Activated CD4-positive, alpha-beta T cell treated with anti-CD3 and anti-CD28 coated beads for 24 hours (primary cell): ENCODE data around the gene GPD1.
A peak's percentile ranks its signal among the peaks of the same experiment; 100 is the strongest.
"Not testable (repeated sequence)": the region's sequence is repeated elsewhere in the genome, so short reads cannot be mapped to it uniquely, and the experiment has no call there.

Experiments used
- DNase-seq, 2 donors: peaks; one replicate each; pipeline ENCODE4 v3.0.0-alpha.2; 2020; ENCODE audit warnings: low read depth in 2 of 2

Gene GPD1

DNA sequence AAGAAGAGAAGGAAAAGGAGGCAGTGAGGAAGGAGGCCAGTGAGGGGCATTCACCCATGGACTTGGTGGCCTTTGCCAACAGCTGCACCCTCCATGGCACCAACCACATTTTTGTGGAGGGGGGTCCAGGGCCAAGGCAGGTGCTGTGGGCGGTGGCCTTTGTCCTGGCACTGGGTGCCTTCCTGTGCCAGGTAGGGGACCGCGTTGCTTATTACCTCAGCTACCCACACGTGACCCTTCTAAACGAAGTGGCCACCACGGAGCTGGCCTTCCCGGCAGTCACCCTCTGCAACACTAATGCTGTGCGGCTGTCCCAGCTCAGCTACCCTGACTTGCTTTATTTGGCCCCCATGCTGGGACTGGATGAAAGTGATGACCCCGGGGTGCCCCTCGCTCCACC is 30.1 kb upstream of the GPD1 start:
- no peak for DNase-seq

DNA sequence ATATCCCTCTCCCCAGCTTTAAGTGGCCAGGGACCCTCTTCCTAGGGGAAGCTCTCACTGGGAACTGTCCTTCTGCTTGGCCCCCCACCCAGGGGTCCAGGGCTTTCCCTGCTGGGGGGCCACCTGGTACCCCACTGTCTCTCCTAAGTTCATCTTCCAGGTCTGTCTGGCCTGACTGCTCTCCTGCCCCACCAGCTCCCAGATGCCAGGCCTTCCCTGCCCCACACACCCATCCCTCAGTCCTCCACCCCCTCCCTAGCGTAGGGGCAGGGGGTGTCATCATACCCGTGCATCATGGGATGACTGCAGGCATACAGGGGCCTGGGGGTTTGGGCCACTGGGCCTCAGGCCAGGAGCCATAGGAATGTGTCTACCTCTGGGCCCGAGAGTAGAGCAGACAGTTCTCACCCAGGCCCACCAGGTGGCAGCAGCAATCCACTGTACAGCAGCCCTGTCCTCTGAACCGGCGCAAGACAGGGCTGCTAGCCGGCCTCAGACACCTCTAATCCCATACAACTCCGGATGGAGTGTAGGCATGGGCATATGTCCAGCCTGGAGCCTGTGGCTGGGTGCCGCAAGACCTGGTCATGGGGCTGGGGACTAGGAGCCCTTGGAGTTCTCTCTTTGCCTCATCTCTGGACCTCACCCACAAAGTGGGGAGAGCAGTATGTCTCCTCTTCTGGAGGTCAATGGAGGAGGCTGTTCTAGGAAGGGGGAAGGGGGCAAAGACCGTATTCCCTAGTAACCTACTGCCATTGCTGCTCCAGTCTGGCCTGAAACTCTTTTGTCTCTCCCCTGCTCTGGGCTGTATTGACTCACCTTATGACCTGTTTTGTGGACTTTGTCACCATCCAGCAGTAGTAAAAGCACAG is 28.6 kb upstream of the GPD1 start:
- peak; percentile 74 to 79 for DNase-seq

DNA sequence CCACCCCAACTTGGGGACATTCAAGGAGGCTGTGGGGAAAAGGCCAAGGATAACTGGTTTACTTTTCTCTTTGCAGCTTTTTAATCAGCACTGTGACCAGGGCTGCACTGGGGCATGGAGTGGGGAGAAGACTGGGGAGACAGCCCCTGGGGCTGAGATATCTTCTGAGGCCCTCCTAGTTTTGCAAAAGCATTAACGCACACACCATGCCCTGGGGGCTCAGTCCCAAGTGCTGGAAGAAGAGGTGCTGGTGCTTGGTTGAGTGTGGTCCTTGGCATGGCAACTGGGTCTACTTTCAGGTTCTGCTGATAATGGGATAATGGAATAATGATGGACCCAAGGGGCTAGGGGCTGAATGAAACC is 28.0 kb upstream of the GPD1 start:
- no peak for DNase-seq

DNA sequence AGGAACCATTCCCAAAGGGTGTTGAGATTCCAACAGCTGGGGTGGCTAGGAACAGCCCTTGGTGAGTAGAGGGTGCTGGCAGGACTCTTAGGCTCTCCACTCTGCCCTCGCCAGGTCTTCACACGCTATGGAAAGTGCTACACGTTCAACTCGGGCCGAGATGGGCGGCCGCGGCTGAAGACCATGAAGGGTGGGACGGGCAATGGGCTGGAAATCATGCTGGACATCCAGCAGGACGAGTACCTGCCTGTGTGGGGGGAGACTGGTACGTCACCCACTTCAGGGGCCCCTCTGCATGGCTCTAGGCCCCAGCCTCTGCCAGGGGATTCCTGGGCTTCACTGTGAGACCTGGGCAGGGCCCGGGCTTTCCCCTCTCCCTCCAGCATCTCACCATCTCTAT is 26.7 kb upstream of the GPD1 start:
- DNase-seq, result no peak

DNA sequence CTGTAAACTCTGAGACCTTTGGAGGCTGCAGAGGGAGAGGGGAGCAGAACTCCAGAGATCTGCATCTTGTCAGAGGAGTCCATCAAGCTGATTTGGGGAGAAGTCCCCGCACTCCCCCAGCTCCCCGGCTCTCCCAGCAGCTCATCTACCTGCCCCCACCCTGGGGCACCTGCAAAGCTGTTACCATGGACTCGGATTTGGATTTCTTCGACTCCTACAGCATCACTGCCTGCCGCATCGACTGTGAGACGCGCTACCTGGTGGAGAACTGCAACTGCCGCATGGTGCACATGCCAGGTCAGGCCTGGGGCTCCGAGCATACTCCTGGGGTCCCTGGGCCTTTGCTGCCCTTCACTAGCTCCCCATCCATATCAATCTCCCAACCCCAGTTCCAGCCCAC is 25.5 kb upstream of the GPD1 start:
- no peak for DNase-seq

DNA sequence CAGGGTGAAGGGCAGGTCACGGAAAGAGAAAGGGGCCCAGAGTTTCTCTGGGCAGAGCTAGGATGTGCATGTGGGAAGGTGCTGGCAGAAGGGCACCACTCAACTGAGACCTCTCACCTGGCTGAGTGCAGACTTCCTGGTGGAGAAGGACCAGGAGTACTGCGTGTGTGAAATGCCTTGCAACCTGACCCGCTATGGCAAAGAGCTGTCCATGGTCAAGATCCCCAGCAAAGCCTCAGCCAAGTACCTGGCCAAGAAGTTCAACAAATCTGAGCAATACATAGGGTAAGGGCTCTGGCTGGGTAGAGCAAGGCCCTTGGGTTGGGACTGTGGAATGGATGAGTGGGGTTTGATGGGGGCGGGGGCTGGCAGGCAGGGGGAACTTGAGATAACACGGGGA is 24.0 kb upstream of the GPD1 start:
- DNase-seq, result no peak

DNA sequence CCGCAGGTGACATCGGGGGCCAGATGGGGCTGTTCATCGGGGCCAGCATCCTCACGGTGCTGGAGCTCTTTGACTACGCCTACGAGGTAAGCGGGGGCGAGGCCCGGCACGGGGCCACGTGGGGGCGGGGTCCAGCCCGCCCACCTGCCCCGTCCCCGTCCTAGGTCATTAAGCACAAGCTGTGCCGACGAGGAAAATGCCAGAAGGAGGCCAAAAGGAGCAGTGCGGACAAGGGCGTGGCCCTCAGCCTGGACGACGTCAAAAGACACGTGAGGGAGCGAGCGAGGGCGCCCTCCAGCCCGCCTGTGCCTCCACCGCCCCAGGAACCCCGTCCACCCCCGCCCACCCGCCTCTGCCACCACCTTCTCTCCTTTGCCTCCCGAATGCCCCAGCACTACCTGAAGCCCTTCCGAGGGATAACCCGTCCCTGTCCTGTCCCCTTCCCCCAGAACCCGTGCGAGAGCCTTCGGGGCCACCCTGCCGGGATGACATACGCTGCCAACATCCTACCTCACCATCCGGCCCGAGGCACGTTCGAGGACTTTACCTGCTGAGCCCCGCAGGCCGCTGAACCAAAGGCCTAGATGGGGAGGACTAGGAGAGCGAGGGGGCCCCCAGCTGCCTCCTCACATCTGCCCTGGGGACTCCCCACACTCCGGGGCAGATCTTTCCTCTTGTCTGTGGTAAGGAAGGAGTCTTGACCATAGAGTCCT is 22.6 kb upstream of the GPD1 start:
- no peak for DNase-seq

DNA sequence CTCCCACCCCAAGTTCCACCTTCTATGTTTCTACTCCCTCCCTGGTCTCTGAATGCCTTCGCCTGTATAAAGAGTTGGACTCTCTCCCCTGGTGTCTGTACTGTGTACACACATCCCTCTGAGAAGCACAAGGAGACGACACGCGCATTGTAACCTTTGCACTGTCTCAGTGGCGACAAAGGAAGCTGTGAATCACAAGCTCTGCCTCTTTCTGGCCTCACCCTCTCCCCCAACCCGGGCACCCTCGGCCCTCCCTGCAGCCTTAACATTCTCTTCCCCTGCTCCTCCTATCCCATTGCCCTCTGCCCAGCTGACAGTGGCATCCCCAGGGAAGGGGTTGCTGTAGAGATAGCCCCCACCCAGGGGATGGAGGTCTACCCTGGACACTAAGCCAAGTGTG is 21.2 kb upstream of the GPD1 start:
- no peak for DNase-seq

DNA sequence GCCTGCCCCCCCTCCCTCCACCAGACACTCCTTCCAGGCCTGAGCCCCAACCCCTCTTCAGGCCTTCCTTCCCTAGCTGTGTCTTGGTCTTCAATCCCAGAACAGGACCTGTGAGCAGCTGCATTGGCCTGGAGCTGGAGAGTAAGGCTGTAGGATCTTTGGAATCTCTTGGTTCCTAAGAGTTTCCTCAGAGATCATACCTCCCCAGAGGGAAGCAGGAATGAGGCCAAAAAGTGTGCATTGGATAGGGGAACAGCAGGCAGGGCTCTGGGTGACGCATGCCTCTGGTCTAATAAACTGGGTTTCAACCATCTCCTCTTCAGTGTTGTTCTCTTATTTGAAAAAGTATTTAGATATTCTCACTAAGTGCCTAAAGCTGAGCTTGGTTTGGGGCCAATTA is 20.5 kb upstream of the GPD1 start:
- no peak for DNase-seq

DNA sequence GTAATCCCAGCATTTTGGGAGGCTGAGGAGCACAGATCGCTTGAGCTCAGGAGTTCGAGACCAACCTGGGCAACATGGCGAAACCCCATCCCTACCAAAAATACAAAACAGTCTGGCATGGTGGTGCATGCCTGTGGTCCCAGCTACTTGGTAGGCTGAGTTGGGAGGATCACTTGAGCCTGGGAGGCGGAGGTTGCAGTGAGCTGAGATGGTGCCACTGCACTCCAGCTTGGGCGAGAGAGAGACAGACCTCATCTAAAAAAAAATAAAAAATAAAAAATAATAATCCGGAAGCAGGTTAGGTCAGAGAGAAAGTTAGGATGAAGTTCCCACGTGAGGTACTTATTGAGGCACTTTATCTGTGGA is 19.4 kb upstream of the GPD1 start:
- DNase-seq, result not testable (repeated sequence)

DNA sequence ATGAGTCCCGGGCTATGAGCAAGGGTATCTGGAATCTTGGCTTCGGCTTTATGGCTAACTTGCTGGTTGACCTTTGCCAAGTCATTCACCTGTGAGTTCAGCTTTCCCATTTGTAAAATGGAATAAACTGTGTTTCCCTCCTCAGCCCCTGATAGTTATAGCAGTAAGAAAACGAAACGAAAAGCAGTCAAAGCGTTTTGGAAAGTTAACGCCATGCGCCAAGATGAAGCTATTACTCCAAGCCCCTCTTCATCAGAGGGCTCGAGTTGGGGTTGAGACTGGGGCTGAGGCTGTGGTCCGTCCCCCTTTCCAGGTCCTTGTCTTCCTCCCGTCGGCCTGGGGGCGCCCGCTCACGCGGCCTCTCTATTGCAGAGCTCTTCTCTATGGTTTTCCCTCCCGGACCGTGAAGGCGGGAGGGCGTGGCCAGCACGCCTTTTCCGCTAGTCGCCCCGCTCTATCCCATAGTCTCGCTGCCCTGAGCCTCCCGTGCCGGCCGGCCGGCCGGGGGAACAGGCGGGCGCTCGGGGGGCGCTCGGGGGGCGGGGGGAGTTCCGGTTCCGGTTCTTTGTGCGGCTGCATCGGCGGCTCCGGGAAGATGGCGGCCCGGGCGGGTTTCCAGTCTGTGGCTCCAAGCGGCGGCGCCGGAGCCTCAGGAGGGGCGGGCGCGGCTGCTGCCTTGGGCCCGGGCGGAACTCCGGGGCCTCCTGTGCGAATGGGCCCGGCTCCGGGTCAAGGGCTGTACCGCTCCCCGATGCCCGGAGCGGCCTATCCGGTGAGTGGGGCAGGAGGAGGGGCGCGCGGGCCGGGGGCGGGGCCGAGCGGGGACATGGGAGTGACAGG is 18.8 kb upstream of the GPD1 start, which contains the start of gene SMARCD1:
Gene SMARCD1, plus strand, starts transcription at position 568 of the 840 bp plus-strand sequence. Its CDS starts 28 bp downstream, at position 596.
- peak; percentile 78 to 80 for DNase-seq

DNA sequence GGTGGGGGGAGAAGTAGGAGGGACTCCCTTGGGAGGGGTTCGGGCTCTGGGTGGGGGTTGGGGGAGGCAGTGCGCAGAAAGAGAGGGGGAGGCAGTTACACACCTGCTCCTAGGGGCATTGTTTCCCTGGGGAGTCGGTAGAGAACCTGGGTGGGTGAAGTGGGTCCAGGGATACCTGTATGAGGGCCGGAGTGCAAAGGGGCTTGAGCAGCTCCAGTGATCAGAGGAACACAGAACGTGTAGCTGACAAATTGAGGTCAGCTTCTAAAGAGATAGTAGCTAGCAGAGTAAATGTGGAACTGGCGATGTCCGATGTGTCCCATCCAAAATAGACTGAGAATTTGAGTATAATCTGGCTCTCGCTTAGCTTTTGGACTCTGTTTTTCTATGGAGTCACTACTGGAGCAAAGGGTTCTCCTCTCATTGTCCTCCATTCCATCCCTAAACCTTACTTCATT is 18.2 kb upstream of the GPD1 start:
- DNase-seq, result no peak

DNA sequence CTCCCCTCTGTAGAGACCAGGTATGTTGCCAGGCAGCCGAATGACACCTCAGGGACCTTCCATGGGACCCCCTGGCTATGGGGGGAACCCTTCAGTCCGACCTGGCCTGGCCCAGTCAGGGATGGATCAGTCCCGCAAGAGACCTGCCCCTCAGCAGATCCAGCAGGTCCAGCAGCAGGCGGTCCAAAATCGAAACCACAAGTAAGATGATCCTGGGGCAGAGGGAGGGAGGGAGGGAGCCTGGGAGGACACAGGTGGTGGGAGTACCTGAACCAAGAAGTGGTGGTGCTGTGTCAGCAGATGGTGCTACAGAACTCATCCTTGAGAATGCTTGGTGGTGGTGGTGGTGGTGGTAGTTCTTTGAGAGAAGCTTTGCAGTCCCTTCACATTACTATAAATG is 17.7 kb upstream of the GPD1 start:
- DNase-seq, result no peak

DNA sequence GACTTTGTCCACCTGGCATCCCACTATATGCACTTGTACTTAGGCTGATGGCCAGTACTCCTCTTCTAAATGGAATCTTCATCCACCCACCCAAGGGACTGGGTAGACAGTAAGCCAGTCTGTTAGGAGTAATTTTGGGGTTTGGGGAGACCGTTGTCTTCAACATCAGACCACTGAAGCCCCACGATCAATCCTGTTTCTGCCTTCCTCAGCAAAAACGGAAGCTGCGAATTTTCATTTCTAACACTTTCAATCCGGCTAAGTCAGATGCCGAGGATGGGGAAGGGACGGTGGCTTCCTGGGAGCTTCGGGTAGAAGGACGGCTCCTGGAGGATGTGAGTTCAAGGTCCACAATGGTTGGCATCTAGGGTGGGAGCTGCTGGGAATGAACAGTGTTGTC is 16.7 kb upstream of the GPD1 start:
- DNase-seq, result no peak

DNA sequence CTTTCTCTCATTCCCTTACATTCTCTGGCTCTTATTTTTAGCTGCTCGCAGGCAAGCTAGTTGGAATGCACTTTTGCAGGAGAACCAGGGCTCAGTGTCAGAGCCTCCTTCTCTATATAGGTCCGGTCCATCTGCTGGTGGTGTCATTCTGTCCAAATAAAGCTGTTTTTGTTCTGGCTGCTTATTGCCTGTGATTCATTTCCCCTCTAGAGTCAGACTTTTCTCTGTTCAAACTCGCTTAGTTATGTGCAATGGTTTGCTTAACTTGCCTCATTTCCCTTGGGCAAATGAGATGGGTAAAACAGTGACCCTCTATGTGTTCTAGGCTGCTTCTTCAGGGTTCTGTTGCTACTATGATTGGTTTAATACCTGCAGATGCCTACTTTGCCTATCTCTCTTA is 15.8 kb upstream of the GPD1 start:
- no peak for DNase-seq

DNA sequence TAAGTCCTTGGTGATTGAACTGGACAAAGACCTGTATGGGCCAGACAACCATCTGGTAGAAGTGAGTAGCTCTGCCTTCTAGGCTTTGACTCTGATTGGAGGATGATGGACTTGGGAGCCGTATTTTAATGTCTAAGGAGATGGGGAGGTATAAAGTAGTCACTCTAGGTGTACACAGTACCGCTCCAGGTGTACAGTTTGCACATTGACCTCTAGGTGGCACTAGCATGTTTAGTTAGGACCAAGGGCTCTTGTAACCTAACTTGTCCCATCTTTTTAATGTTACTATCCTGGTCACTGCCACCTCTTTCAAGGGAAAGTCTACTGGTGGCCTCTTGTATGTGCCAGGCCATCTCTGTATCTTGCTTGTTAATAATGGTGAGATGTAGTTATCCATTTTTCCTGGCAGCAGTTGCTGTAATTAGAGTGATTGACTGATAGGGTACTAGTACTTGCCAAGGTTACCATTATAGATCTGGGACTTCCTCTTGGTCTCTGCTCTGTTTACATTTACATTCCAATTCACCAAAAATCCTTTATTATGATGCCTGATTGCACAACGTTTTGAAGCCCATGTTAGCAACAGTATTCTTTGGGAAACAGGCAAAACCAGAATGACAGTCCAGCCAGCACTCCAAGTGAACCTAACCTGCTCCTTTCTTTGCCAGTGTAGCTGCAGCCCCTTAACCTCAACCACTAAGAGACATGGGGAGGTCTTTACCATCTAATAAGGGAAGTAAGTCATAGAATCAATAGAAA is 15.1 kb upstream of the GPD1 start:
- DNase-seq, result peak; percentile 26 to 39

DNA sequence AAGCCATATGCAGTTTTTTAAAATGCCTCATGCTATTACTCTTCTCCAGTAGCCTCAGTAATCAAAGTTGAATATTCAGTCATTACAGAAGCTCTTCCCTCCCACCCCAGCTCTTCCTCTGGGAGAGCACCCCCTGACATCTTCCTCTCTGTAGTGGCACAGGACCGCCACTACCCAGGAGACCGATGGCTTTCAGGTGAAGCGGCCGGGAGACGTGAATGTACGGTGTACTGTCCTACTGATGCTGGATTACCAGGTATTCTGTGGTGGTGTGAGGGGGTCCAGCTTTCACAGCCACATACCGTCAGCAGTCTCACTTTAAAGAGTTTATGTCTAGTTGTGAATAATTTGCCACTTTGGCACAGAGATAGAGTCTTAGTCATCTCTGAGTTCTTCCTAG is 14.1 kb upstream of the GPD1 start:
- no peak for DNase-seq

DNA sequence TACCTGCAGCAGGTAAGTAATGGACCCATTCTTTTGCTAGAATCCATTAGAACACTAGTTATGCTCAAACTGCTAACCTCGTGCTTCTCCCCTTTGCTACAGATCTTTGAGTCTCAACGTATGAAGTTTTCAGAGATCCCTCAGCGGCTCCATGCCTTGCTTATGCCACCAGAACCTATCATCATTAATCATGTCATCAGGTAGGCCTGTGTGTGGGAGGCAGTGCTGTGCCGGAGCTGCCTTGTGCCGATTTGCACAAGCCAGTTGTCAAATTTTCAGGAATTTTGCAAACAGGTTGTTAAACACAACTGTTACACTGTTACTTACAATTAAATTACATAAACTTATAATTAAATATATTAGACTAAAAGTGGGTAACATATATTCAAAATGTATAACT is 13.4 kb upstream of the GPD1 start:
- DNase-seq, result no peak

DNA sequence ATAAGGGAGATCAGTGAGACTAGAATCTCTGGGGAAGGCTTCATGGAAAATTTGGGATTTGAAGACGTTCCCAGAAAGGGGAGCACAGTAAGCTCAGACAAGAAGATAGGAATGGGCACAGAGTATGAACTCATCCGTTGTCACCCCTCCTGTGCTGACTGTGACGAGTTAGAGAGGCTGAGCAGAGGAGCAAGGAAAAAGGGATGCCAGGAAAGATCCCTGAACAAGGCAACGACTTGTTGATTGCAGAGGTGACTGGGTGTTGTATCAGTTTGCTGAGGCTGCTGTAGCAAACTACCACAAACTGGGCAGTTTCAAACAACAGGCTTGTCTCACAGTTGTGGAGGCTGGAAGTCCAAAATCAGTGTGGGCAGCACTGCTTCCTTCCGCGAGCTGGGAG is 5.9 kb upstream of the GPD1 start:
- no peak for DNase-seq

DNA sequence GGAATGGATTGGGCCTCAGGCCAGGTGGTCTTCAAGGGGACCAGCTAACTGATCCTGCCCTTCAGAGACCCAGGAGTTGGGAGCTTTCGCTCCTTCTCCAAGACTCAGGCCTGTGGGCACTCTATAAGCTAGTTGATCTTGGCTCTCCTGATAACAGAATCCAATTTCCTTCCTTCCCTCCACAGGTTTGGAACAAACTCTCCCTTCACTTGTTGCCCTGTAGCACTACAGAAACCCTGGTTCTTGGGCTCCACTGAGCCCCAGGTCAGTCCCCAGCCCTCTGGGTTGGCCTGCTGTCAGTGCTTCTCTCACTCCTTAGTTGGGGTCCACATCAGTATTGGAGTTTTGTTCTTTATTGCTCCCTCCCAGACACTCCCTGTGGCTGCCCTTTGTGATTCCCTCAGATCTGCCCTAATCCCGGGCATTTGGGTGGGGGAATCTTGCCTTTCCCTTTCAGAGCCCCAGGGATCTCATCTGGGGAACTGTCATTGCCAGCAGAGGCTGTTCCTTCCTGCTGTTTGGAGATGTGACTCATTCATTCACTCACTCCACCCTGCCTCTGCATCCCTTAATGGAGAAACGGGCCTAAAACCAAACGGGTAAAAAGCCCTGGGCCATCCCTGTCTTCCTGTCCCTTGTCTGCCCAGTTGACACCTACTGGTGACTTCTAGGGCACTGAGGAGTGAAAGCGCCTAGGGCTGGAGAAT is 4.4 kb upstream of the GPD1 start:
- DNase-seq, result no peak

DNA sequence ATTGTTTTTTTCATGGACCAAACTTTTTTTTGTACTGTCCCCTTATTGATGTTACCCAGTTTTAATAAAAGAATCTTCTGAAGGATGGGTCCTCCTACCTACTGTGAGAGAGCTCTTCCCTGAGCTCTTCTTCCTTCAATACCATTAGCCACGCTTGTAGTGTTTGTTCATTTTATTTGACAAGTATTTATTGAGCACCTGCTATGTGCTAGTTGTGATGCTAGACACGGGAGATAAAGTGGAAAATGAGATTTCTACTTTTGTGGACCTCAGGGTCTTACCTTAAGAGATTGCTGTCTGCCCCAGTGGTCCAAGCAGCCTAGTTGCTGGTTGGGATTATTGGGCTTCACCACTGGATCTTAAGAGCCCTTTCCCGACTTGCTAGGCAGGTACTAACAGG is 3.2 kb upstream of the GPD1 start:
- no peak for DNase-seq
